Fibroblast of lung (primary cell): ENCODE data around the gene PDXDC1.
"Not testable (repeated sequence)": the region's sequence is repeated elsewhere in the genome, so short reads cannot be mapped to it uniquely, and the experiment has no call there.

ENCODE experiments used
- CTCF ChIP-seq, 2 donors: IDR thresholded peaks in 1 of 2; conservative IDR thresholded peaks in 1 of 2; 1 replicate in 1 of 2; 2 replicates in 1 of 2; pipeline ENCODE4 v1.5.1; 2011 to 2012; ENCODE audit warnings: low read length in 2 of 2, control low read depth in 1 of 2, inconsistent platforms in 1 of 2, low read depth in 1 of 2, mild to moderate bottlenecking in 1 of 2
- EZH2 ChIP-seq: IDR thresholded peaks from 2 replicates; pipeline ENCODE4 v1.5.1; 2012; ENCODE audit warnings: low read length, control low read depth, mild to moderate bottlenecking; ENCODE audit errors: missing control alignments

GRCh38 chr16:15062085-15062810 lies 87.4 kb downstream of the PDXDC1 start:
- not testable (repeated sequence) for TF ChIP-seq CTCF (conservative IDR thresholded peaks at IDR 0.05 in 1 of 2, IDR thresholded peaks at IDR 0.05 in 1 of 2; ENCODE audit: low read depth in 1 of 2, low read length in 2 of 2); EZH2
